K562 (cell line): ENCODE measurements around the gene GNAQ. TPM values are rescaled to one million over a fixed set of nuclear protein-coding genes. Genes with fewer than 3 reads are reported as not detected.

ENCODE experiments used
- ATAC-seq: fragments of 200-7000 bp; cut with Tn5 transposase; 3 replicates; pipeline ENCODE4 v1.9.1; 2020; ENCODE audit warnings: moderate library complexity
- BruUV-seq: library from RNA; stranded (reverse); fragments of 400-500 nt; replicated peaks from 2 replicates; lab custom pipeline; 2021; lab: Mats Ljungman, UMichigan
- CTCF ChIA-PET: fragments of 300-600 bp; formaldehyde crosslinking; extraction: SDS; loops from one replicate; lab custom pipeline; 2021; ENCODE audit warnings: low intra/inter-chr PET ratio; lab: Yijun Ruan, JAX
- POLR2A ChIA-PET: fragments of 300-600, 350-650 bp; sonication (Branson Sonifier 250); formaldehyde crosslinking; extraction: SDS; loops from one replicate; lab custom pipeline; 2021; ENCODE audit warnings: antibody characterized with exemption, inconsistent platforms; lab: Yijun Ruan, JAX
- DNase-seq, 4 experiments: peaks; one replicate each; pipeline versions ENCODE4 v3.0.0 to v3.0.0-alpha.2; 2011 to 2018; ENCODE audit warnings: low spot score in 3 of 4, mixed read lengths in 3 of 4; ENCODE audit errors: extremely low read depth in 1 of 4
- FAIRE-seq: peaks from 2 replicates; lab custom pipeline; 2011; peaks lifted over from hg19 to GRCh38; lab: Jason Lieb, UNC
- H2AFZ ChIP-seq: 2 replicates; pipeline ENCODE4 v1.6.0; 2011; ENCODE audit warnings: low read depth, low read length, control low read depth, inconsistent platforms
- H3K27ac ChIP-seq: fragments of 200-600 bp; 3 replicates; pipeline ENCODE4 v1.8.0; 2011; ENCODE audit warnings: low read depth, mild to moderate bottlenecking, control low read depth, inconsistent platforms, low read length, moderate library complexity, mixed read lengths; ENCODE audit errors: extremely low read depth
- H3K27me3 ChIP-seq, 2 experiments: fragments of 300-600 bp in 1 of 2; 2 replicates in 1 of 2; 3 replicates in 1 of 2; pipeline versions ENCODE4 v1.6.0 to v1.8.0; 2011; ENCODE audit warnings: inconsistent platforms in 2 of 2, low read length in 2 of 2, mild to moderate bottlenecking in 1 of 2, mixed read lengths in 1 of 2, moderate library complexity in 1 of 2; ENCODE audit not compliant: control insufficient read depth in 2 of 2, insufficient read depth in 2 of 2
- H3K36me3 ChIP-seq: fragments of 300-600 bp; 3 replicates; pipeline ENCODE4 v1.8.0; 2011; ENCODE audit warnings: mild to moderate bottlenecking, low read length, inconsistent platforms; ENCODE audit not compliant: control insufficient read depth, insufficient read depth
- H3K4me1 ChIP-seq, 2 experiments: fragments of 200-600 bp in 1 of 2; replicated peaks in 1 of 2; 2 replicates in 1 of 2; 3 replicates in 1 of 2; pipeline versions ENCODE4 v1.5.1 to v1.8.0; 2011; ENCODE audit warnings: inconsistent platforms in 2 of 2, low read length in 2 of 2, mild to moderate bottlenecking in 1 of 2, mixed read lengths in 1 of 2, moderate library complexity in 1 of 2; ENCODE audit not compliant: control insufficient read depth in 2 of 2, insufficient read depth in 2 of 2
- H3K4me2 ChIP-seq: 2 replicates; pipeline ENCODE4 v1.6.1; 2011; ENCODE audit warnings: low read length, control low read depth, inconsistent platforms, mixed read lengths; ENCODE audit not compliant: insufficient read depth
- H3K4me3 ChIP-seq: fragments of 200-600 bp; sonication (generic), shearing (Covaris generic); 2 replicates; pipeline ENCODE4 v1.5.1; 2016; ENCODE audit warnings: control low read depth, inconsistent platforms
- H3K79me2 ChIP-seq: fragments of 200-600 bp; 3 replicates; pipeline ENCODE4 v1.8.0; 2011; ENCODE audit warnings: low read length, inconsistent platforms; ENCODE audit not compliant: control insufficient read depth, insufficient read depth
- H3K9ac ChIP-seq, 2 experiments: 2 replicates each; pipeline versions ENCODE4 v1.6.0 to v1.6.1; 2011; ENCODE audit warnings: low read depth in 2 of 2, low read length in 2 of 2, control low read depth in 1 of 2, inconsistent platforms in 1 of 2, mild to moderate bottlenecking in 1 of 2, mixed read lengths in 1 of 2; ENCODE audit not compliant: insufficient read depth in 1 of 2
- H3K9me1 ChIP-seq: one replicate; pipeline ENCODE4 v1.6.0; 2011; ENCODE audit warnings: inconsistent platforms, mild to moderate bottlenecking, low read length, moderate library complexity; ENCODE audit not compliant: control insufficient read depth, insufficient read depth
- H3K9me3 ChIP-seq: replicated peaks from 2 replicates; pipeline ENCODE4 v1.5.1; 2011; ENCODE audit warnings: low read depth, low read length, inconsistent platforms; ENCODE audit not compliant: control insufficient read depth, insufficient read depth
- H4K20me1 ChIP-seq: replicated peaks from 2 replicates; pipeline ENCODE4 v1.6.1; 2011; ENCODE audit warnings: low read length, inconsistent platforms, mixed read lengths; ENCODE audit not compliant: control insufficient read depth, insufficient read depth
- ETV6 ChIP-seq, 3 experiments: fragments of 150-350 bp in 1 of 3; sonication (generic) in 1 of 3; formaldehyde crosslinking in 1 of 3; IDR thresholded peaks; 2 replicates each; pipeline versions ENCODE4 v1.6.1 to v1.8.0; 2014 to 2022; ENCODE audit warnings: borderline replicate concordance in 2 of 3, low read depth in 2 of 3, antibody characterized with exemption in 1 of 3, low read length in 1 of 3, mild to moderate bottlenecking in 1 of 3, missing genetic modification reagents in 1 of 3
- GATA2 ChIP-seq: sonication (generic); formaldehyde crosslinking; IDR thresholded peaks from 2 replicates; pipeline ENCODE4 v1.4.0; 2020; ENCODE audit warnings: mild to moderate bottlenecking, missing genetic modification reagents
- GATAD2A ChIP-seq: fragments of 450-650 bp; IDR thresholded peaks from 2 replicates; pipeline ENCODE4 v1.6.1; 2017
- MAFF ChIP-seq: IDR thresholded peaks from 2 replicates; pipeline ENCODE4 v1.6.1; 2012; ENCODE audit warnings: low read length, improper control_type of control experiment
- NEUROD1 ChIP-seq: fragments of 150-350 bp; IDR thresholded peaks from 2 replicates; pipeline ENCODE4 v1.6.1; 2014; ENCODE audit warnings: borderline replicate concordance, low read length, low read depth; ENCODE audit not compliant: partially characterized antibody
- ZFPM2 ChIP-seq: fragments of 250-450 bp; sonication (Bioruptor Pico); IDR thresholded peaks from 2 replicates; pipeline ENCODE4 v1.5.1; 2022; ENCODE audit warnings: mild to moderate bottlenecking
- ZNF174 ChIP-seq: fragments of 250-450 bp; sonication (Bioruptor Pico); IDR thresholded peaks from 2 replicates; pipeline ENCODE4 v1.4.0; 2020; ENCODE audit warnings: mild to moderate bottlenecking
- ZNF23 ChIP-seq: fragments of 250-450 bp; sonication (Bioruptor Pico); IDR thresholded peaks from 2 replicates; pipeline ENCODE4 v1.4.0; 2020; ENCODE audit warnings: mild to moderate bottlenecking
- ZNF707 ChIP-seq: fragments of 250-450 bp; sonication (Bioruptor Pico); conservative IDR thresholded peaks from 2 replicates; pipeline ENCODE4 v1.8.0; 2022; ENCODE audit warnings: inconsistent platforms, mild to moderate bottlenecking, moderate library complexity
- in situ Hi-C: fragments of 300-500 bp; cut with MboI; formaldehyde crosslinking; loops from 4 replicates; pipeline ENCODE4 v1.15.0; 2018; ENCODE audit warnings: inconsistent platforms, mixed read lengths
- intact Hi-C: fragments of 100-400 bp; cut with micrococcal nuclease; formaldehyde crosslinking; loops from 2 replicates; pipeline ENCODE4 v1.14.2; 2022
- polyA plus RNA-seq, 8 experiments: library from polyadenylated mRNA; depleted of rRNA in 4 of 8; stranded (reverse) in 5 of 8; unstranded in 3 of 8; fragments of >200 nt; fragmentation: Nextera tagmentation in 2 of 8; fragmentation: Illumina TruSeq in 1 of 8; extraction: Ambion mirVana in 2 of 8; extraction: Trizol in 1 of 8; gene quantifications; 2 replicates each; pipeline versions ENCODE4 v1.2.1 to v1.2.3, GENCODE V29; 2011 to 2014; ENCODE audit warnings: inconsistent platforms in 1 of 8, missing spikeins in 1 of 8
- total RNA-seq, 7 experiments: library from RNA; depleted of rRNA in 6 of 7; stranded (reverse); fragments of >200 nt in 6 of 7; fragmentation: Illumina TruSeq in 2 of 7; extraction: Trizol in 2 of 7; gene quantifications; 2 replicates each; pipeline versions ENCODE4 v1.2.1 to v1.2.3, GENCODE V29; 2011 to 2021; ENCODE audit warnings: low replicate concordance in 1 of 7
- TF ChIP-seq, protein P1 (sequence below), 2 experiments: fragments of 450-650 bp; IDR thresholded peaks; 2 replicates each; pipeline ENCODE4 v1.6.1; 2018; ENCODE audit warnings: mild to moderate bottlenecking in 2 of 2, low read depth in 1 of 2; ENCODE audit not compliant: partially characterized antibody in 2 of 2
- TF ChIP-seq, protein P2 (sequence below): fragments of 250-450 bp; sonication (Bioruptor Pico); IDR thresholded peaks from 2 replicates; pipeline ENCODE4 v1.4.0; 2020; ENCODE audit warnings: mild to moderate bottlenecking, moderate library complexity, borderline replicate concordance

GNAQ gene
- total and polyA plus RNA-seq, 9 of the 15 experiments (the other 6 are each of a cell fraction or from before 2014, with no cell fraction given): 4.8 to 27.9 (median 17.5) TPM

DNA sequence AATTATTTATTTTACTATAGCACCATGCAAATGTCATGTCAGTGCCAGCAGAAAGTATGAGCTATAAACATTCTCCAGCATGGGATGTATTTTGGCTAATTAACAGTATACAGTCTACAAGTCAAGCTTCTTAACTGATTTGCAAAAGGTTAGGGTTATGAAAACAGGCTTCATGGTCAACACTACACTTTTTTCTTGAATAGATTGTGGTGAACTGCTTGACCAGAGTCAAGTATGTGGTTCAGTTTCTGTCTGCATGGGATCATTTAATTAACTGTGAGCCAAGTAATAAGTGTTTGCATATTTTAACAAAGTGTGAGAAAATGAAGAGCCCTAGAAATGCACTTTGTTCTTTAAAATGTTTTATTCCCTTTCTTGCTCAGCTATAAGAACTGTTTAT is 14.5 kb upstream of the GNAQ start:
- peaks cover 2 to 5% of the 10 kb centered on the region in 2 experiments; a peak in 1 of 5 replicates for H3K27me3 ChIP-seq
- no peak for FAIRE-seq
- H3K36me3 ChIP-seq: no peaks in the 10 kb centered on the region
- POLR2A ChIA-PET: interaction anchor here (0.6 to 0.7 kb wide), 2 partner anchors 11 to 251 kb away, joined by 3 read pairs; partner anchors contain the start of gene PSAT1
- no peak for TF ChIP-seq ZFPM2 (CRISPR knock-in tag)
- no peak for TF ChIP-seq MAFF
- TF ChIP-seq, protein P1, sequence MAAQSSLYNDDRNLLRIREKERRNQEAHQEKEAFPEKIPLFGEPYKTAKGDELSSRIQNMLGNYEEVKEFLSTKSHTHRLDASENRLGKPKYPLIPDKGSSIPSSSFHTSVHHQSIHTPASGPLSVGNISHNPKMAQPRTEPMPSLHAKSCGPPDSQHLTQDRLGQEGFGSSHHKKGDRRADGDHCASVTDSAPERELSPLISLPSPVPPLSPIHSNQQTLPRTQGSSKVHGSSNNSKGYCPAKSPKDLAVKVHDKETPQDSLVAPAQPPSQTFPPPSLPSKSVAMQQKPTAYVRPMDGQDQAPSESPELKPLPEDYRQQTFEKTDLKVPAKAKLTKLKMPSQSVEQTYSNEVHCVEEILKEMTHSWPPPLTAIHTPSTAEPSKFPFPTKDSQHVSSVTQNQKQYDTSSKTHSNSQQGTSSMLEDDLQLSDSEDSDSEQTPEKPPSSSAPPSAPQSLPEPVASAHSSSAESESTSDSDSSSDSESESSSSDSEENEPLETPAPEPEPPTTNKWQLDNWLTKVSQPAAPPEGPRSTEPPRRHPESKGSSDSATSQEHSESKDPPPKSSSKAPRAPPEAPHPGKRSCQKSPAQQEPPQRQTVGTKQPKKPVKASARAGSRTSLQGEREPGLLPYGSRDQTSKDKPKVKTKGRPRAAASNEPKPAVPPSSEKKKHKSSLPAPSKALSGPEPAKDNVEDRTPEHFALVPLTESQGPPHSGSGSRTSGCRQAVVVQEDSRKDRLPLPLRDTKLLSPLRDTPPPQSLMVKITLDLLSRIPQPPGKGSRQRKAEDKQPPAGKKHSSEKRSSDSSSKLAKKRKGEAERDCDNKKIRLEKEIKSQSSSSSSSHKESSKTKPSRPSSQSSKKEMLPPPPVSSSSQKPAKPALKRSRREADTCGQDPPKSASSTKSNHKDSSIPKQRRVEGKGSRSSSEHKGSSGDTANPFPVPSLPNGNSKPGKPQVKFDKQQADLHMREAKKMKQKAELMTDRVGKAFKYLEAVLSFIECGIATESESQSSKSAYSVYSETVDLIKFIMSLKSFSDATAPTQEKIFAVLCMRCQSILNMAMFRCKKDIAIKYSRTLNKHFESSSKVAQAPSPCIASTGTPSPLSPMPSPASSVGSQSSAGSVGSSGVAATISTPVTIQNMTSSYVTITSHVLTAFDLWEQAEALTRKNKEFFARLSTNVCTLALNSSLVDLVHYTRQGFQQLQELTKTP (IDR thresholded peaks at IDR 0.05; ENCODE audit: low read depth in 1 of 2, partially characterized antibody in 2 of 2): no peak
- no peak for TF ChIP-seq GATA2 (CRISPR knock-in tag)
- no peak for TF ChIP-seq ETV6 (IDR thresholded peaks at IDR 0.05; ENCODE audit: borderline replicate concordance in 1 of 2, low read depth in 2 of 2, low read length in 1 of 2)
- no peak for TF ChIP-seq ETV6 (CRISPR knock-in tag; IDR thresholded peaks at IDR 0.05; ENCODE audit: borderline replicate concordance)
- TF ChIP-seq ZNF23: no peak
- no peak for TF ChIP-seq ZNF707 (CRISPR knock-in tag)
- no peak for TF ChIP-seq NEUROD1
- TF ChIP-seq, protein P2, sequence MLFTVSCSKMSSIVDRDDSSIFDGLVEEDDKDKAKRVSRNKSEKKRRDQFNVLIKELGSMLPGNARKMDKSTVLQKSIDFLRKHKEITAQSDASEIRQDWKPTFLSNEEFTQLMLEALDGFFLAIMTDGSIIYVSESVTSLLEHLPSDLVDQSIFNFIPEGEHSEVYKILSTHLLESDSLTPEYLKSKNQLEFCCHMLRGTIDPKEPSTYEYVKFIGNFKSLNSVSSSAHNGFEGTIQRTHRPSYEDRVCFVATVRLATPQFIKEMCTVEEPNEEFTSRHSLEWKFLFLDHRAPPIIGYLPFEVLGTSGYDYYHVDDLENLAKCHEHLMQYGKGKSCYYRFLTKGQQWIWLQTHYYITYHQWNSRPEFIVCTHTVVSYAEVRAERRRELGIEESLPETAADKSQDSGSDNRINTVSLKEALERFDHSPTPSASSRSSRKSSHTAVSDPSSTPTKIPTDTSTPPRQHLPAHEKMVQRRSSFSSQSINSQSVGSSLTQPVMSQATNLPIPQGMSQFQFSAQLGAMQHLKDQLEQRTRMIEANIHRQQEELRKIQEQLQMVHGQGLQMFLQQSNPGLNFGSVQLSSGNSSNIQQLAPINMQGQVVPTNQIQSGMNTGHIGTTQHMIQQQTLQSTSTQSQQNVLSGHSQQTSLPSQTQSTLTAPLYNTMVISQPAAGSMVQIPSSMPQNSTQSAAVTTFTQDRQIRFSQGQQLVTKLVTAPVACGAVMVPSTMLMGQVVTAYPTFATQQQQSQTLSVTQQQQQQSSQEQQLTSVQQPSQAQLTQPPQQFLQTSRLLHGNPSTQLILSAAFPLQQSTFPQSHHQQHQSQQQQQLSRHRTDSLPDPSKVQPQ: no peak
- no peak for TF ChIP-seq GATAD2A
- TF ChIP-seq ZNF174 (CRISPR knock-in tag): no peak
- H3K79me2 ChIP-seq: no peaks in the 10 kb centered on the region
- H2AFZ ChIP-seq: no peak overlapping the region
- H4K20me1 ChIP-seq: no peaks in the 10 kb centered on the region
- ATAC-seq: no peak
- intact Hi-C loops (no loop called here), in situ Hi-C loops (no loop called here)
- no peak overlapping the region for H3K27ac ChIP-seq
- BruUV-seq: no TSS peak
- no peak overlapping the region for H3K9ac ChIP-seq
- no peaks in the 10 kb centered on the region for H3K9me1 ChIP-seq
- no peaks in the 10 kb centered on the region for H3K9me3 ChIP-seq
- H3K4me2 ChIP-seq: no peak overlapping the region
- no peaks in the 10 kb centered on the region for H3K4me1 ChIP-seq
- CTCF ChIA-PET: no interaction called here
- DNase-seq: no peak
- H3K4me3 ChIP-seq: no peak overlapping the region
